H9 (cell line): Measurements from ENCODE around the gene TRIP10. TPM values are rescaled to one million over a fixed set of nuclear protein-coding genes. Genes with fewer than 3 reads are reported as not detected.
A peak's percentile ranks its signal among the peaks of the same experiment; 100 is the strongest.

Experiments
- DNase-seq: peaks from one replicate; pipeline ENCODE4 v3.0.0-alpha.2; 2017
- H2AFZ ChIP-seq: one replicate; pipeline ENCODE4 v1.6.1; 2013; ENCODE audit warnings: mild to moderate bottlenecking, low read length, control low read depth, moderate library complexity
- H2AK5ac ChIP-seq: 2 replicates; pipeline ENCODE4 v1.6.1; 2013; ENCODE audit warnings: low read length, control low read depth, mixed read lengths; ENCODE audit not compliant: insufficient read length
- H2BK120ac ChIP-seq: one replicate; pipeline ENCODE4 v1.6.1; 2013; ENCODE audit warnings: low read depth, mild to moderate bottlenecking, low read length, control low read depth, inconsistent platforms; ENCODE audit not compliant: poor library complexity, severe bottlenecking
- H2BK12ac ChIP-seq: 2 replicates; pipeline ENCODE4 v1.6.1; 2013; ENCODE audit warnings: low read length, control low read depth, mixed read lengths, low read depth; ENCODE audit not compliant: insufficient read length
- H2BK15ac ChIP-seq: 2 replicates; pipeline ENCODE4 v1.6.1; 2013; ENCODE audit warnings: low read depth, low read length, control low read depth
- H2BK20ac ChIP-seq: one replicate; pipeline ENCODE4 v1.6.1; 2013; ENCODE audit warnings: low read depth, mild to moderate bottlenecking, low read length, control low read depth, inconsistent platforms; ENCODE audit not compliant: poor library complexity, severe bottlenecking
- H2BK5ac ChIP-seq: 2 replicates; pipeline ENCODE4 v1.6.1; 2013; ENCODE audit warnings: low read length, control low read depth, mixed read lengths; ENCODE audit not compliant: insufficient read length
- H3K14ac ChIP-seq: 2 replicates; pipeline ENCODE4 v1.6.1; 2013; ENCODE audit warnings: low read length, control low read depth; ENCODE audit not compliant: insufficient read depth
- H3K18ac ChIP-seq: 2 replicates; pipeline ENCODE4 v1.6.1; 2013; ENCODE audit warnings: low read depth, mild to moderate bottlenecking, mixed read lengths, low read length, control low read depth; ENCODE audit not compliant: insufficient read length
- H3K23ac ChIP-seq: 2 replicates; pipeline ENCODE4 v1.6.1; 2013; ENCODE audit warnings: low read length, control low read depth, mixed read lengths, low read depth; ENCODE audit not compliant: insufficient read length
- H3K23me2 ChIP-seq: 2 replicates; pipeline ENCODE4 v1.6.1; 2013; ENCODE audit warnings: low read depth, mild to moderate bottlenecking, mixed read lengths, low read length, control low read depth; ENCODE audit not compliant: insufficient read length, poor library complexity, severe bottlenecking
- H3K27ac ChIP-seq: 2 replicates; pipeline ENCODE4 v1.5.1; 2013; ENCODE audit warnings: low read length, control low read depth, mixed read lengths, low read depth; ENCODE audit not compliant: insufficient read length
- H3K27me3 ChIP-seq: 2 replicates; pipeline ENCODE4 v1.6.1; 2013; ENCODE audit warnings: low read length, control low read depth, inconsistent platforms; ENCODE audit not compliant: insufficient read depth
- H3K4ac ChIP-seq: 2 replicates; pipeline ENCODE4 v1.6.1; 2013; ENCODE audit warnings: low read depth, mild to moderate bottlenecking, control low read depth, inconsistent platforms, low read length, moderate library complexity
- H3K4me1 ChIP-seq: 2 replicates; pipeline ENCODE4 v1.6.1; 2013; ENCODE audit warnings: low read length, control low read depth, inconsistent platforms; ENCODE audit not compliant: insufficient read depth
- H3K4me2 ChIP-seq: 2 replicates; pipeline ENCODE4 v1.6.1; 2013; ENCODE audit warnings: low read length, control low read depth, mixed read lengths; ENCODE audit not compliant: insufficient read length, insufficient read depth
- H3K56ac ChIP-seq: 2 replicates; pipeline ENCODE4 v1.6.1; 2013; ENCODE audit warnings: low read depth, mild to moderate bottlenecking, mixed read lengths, low read length, control low read depth; ENCODE audit not compliant: insufficient read length
- H3K79me1 ChIP-seq: 2 replicates; pipeline ENCODE4 v1.6.1; 2013; ENCODE audit warnings: low read depth, mild to moderate bottlenecking, moderate library complexity, low read length, control low read depth, inconsistent platforms; ENCODE audit not compliant: insufficient read depth, poor library complexity, severe bottlenecking
- H3K79me2 ChIP-seq: 2 replicates; pipeline ENCODE4 v1.6.1; 2013; ENCODE audit warnings: low read length, control low read depth, inconsistent platforms; ENCODE audit not compliant: insufficient read depth
- H3K9ac ChIP-seq: 2 replicates; pipeline ENCODE4 v1.6.1; 2013; ENCODE audit warnings: low read length, control low read depth, mixed read lengths; ENCODE audit not compliant: insufficient read length; ENCODE audit errors: extremely low read depth
- H3K9me3 ChIP-seq: one replicate; pipeline ENCODE4 v1.6.1; 2013; ENCODE audit warnings: low read depth, low read length, inconsistent platforms; ENCODE audit not compliant: control insufficient read depth
- H3T11ph ChIP-seq: one replicate; pipeline ENCODE4 v1.6.1; 2013; ENCODE audit warnings: mild to moderate bottlenecking, low read length, control low read depth, inconsistent platforms
- H4K20me1 ChIP-seq: one replicate; pipeline ENCODE4 v1.6.1; 2013; ENCODE audit not compliant: control insufficient read depth, insufficient read length, insufficient read depth
- H4K5ac ChIP-seq: 2 replicates; pipeline ENCODE4 v1.6.1; 2013; ENCODE audit warnings: low read depth, mild to moderate bottlenecking, mixed read lengths, low read length, control low read depth; ENCODE audit not compliant: insufficient read length
- H4K8ac ChIP-seq: replicated peaks from 2 replicates; pipeline ENCODE4 v1.6.1; 2013; ENCODE audit warnings: low read length, control low read depth, mixed read lengths, low read depth; ENCODE audit not compliant: insufficient read length
- H4K91ac ChIP-seq: 2 replicates; pipeline ENCODE4 v1.6.1; 2013; ENCODE audit warnings: low read depth, mild to moderate bottlenecking, moderate library complexity, mixed read lengths, low read length, control low read depth; ENCODE audit not compliant: insufficient read length
- H3K27ac Mint-ChIP-seq, 3 experiments: 2 replicates in 2 of 3; 3 replicates in 1 of 3; pipeline ENCODE4 v1.8.0; 2020 to 2021; ENCODE audit warnings: mixed read lengths in 3 of 3, mild to moderate bottlenecking in 1 of 3, moderate library complexity in 1 of 3
- H3K27me3 Mint-ChIP-seq: 2 replicates; pipeline ENCODE4 v1.8.0; 2021; ENCODE audit warnings: low read depth, mild to moderate bottlenecking, moderate library complexity, mixed read lengths
- H3K36me3 Mint-ChIP-seq, 3 experiments: 2 replicates in 2 of 3; 3 replicates in 1 of 3; pipeline ENCODE4 v1.8.0; 2020 to 2021; ENCODE audit warnings: low read depth in 3 of 3, mixed read lengths in 3 of 3; ENCODE audit not compliant: insufficient read depth in 1 of 3
- H3K4me1 Mint-ChIP-seq, 2 experiments: 2 replicates each; pipeline ENCODE4 v1.8.0; 2020; ENCODE audit warnings: mixed read lengths in 2 of 2
- H3K4me3 Mint-ChIP-seq, 2 experiments: 2 replicates in 1 of 2; 3 replicates in 1 of 2; pipeline ENCODE4 v1.8.0; 2020 to 2021; ENCODE audit warnings: mild to moderate bottlenecking in 2 of 2, mixed read lengths in 2 of 2, moderate library complexity in 1 of 2
- H3K9me3 Mint-ChIP-seq, 2 experiments: 2 replicates in 1 of 2; 3 replicates in 1 of 2; pipeline ENCODE4 v1.8.0; 2020; ENCODE audit warnings: mild to moderate bottlenecking in 2 of 2, mixed read lengths in 2 of 2, moderate library complexity in 1 of 2
- CTCF ChIP-seq: fragments of 200-600 bp; sonication (generic); conservative IDR thresholded peaks from 3 replicates; pipeline ENCODE4 v1.8.0; 2021; ENCODE audit warnings: antibody characterized with exemption, mild to moderate bottlenecking
- WGBS: extraction: QIAGEN DNeasy Blood & Tissue Kit; methylation state at CpG from one replicate; pipeline ENCODE4 v1.1.7; 2013; ENCODE audit warnings: missing lambda C conversion rate, low lambda C conversion rate, mixed read lengths; ENCODE audit not compliant: insufficient read length; ENCODE audit errors: extremely low coverage; 5-methylcytosine and 5-hydroxymethylcytosine counted together
- total RNA-seq: library from RNA; stranded (reverse); gene quantifications from 2 replicates; pipeline ENCODE4 v1.2.1, GENCODE V29; 2021

TRIP10 gene
- total RNA-seq, 1 experiment from 2014 or later = 56.4 TPM

GRCh38 chr19:6743066-6743465, 3.6 kb downstream of the TRIP10 start:
- WGBS = no CpG with 5 or more reads among the region's 7 CpGs
- H3K27me3 Mint-ChIP-seq = no peaks in the 10 kb centered on the region
- Histone ChIP-seq H2AFZ (no peak overlapping the region), H2BK15ac (no peak overlapping the region), H4K20me1 (no peaks in the 10 kb centered on the region), H2BK5ac (no peak overlapping the region), H3K27me3 (no peaks in the 10 kb centered on the region), H4K5ac (no peak overlapping the region), H3T11ph (no peak overlapping the region), H3K9ac (no peak overlapping the region), H3K79me2 (no peaks in the 10 kb centered on the region; the same call in 1 of the 2 replicates), H3K27ac (peak overlapping the region; percentile 31), H3K4me2 (no peak overlapping the region), H3K4ac (no peak overlapping the region), H3K18ac (no peak overlapping the region), H2BK20ac (no peak overlapping the region), H3K9me3 (no peaks in the 10 kb centered on the region), H3K4me1 (peaks cover 11% of the 10 kb centered on the region), H3K56ac (no peak overlapping the region), H3K23ac (no peak overlapping the region), H3K14ac (no peak overlapping the region), H4K91ac (no peak overlapping the region), H2BK12ac (no peak overlapping the region), H4K8ac (no peak overlapping the region), H2BK120ac (no peak overlapping the region), H2AK5ac (no peak overlapping the region), H3K79me1 (no peaks in the 10 kb centered on the region), H3K23me2 (peaks cover 10% of the 10 kb centered on the region)
- no peak for DNase-seq
- H3K9me3 Mint-ChIP-seq = no peaks in the 10 kb centered on the region
- TF ChIP-seq CTCF = no peak
- H3K36me3 Mint-ChIP-seq = peaks cover 37 to 57% (median 53%) of the 10 kb centered on the region in 3 experiments; a peak in 6 of 7 replicates
- H3K4me3 Mint-ChIP-seq = peak overlapping the region; percentile 2 to 53; a peak in 4 of 5 replicates
- H3K4me1 Mint-ChIP-seq = peaks cover 40 to 55% of the 10 kb centered on the region in 2 experiments
- H3K27ac Mint-ChIP-seq = peak overlapping the region; percentile 87 to 98 (median 89); a peak in 4 of 7 replicates
